Activated naive CD4-positive, alpha-beta T cell treated with Interleukin-2 at 50 U/mL for 16 hours (primary cell): Measurements from ENCODE around the gene RALGDS.

Experiments
- DNase-seq: peaks from one replicate; pipeline ENCODE4 v3.0.0-alpha.2; 2020

The RALGDS gene

GRCh38 chr9:133133681-133134387 is 12.8 kb upstream of the RALGDS start:
- DNase-seq, result peak; percentile 91

GRCh38 chr9:133132174-133132573 is 11.1 kb upstream of the RALGDS start:
- DNase-seq, result no peak

- no peak for DNase-seq
Measured at GRCh38 chr9:133131506-133131905, 10.5 kb upstream of the RALGDS start.

GRCh38 chr9:133130685-133131244 is 9.7 kb upstream of the RALGDS start:
- peak; percentile 59 for DNase-seq

- no peak for DNase-seq
Measured at GRCh38 chr9:133129001-133129795, 8.2 kb upstream of the RALGDS start.

GRCh38 chr9:133128152-133128551 is 7.1 kb upstream of the RALGDS start:
- no peak for DNase-seq

- peak; percentile 72 for DNase-seq
Measured at GRCh38 chr9:133127340-133127981, 6.4 kb upstream of the RALGDS start.

- no peak for DNase-seq
Measured at GRCh38 chr9:133126697-133127339, 5.8 kb upstream of the RALGDS start.

GRCh38 chr9:133125941-133126696 is 5.1 kb upstream of the RALGDS start:
- DNase-seq, result no peak

- DNase-seq, result no peak
Measured at GRCh38 chr9:133124907-133125275, 3.9 kb upstream of the RALGDS start.

GRCh38 chr9:133124123-133124906 is 3.3 kb upstream of the RALGDS start:
- no peak for DNase-seq

GRCh38 chr9:133122935-133123611 is 2.0 kb upstream of the RALGDS start:
- DNase-seq, result no peak

GRCh38 chr9:133122605-133122934 is 1.5 kb upstream of the RALGDS start:
- no peak for DNase-seq

GRCh38 chr9:133121915-133122550 is 993 bp upstream of the RALGDS start:
- DNase-seq, result no peak

- DNase-seq, result no peak
Measured at GRCh38 chr9:133120501-133121197, 391 bp downstream of the RALGDS start.

GRCh38 chr9:133119846-133120500 is 1.1 kb downstream of the RALGDS start:
- DNase-seq, result no peak

GRCh38 chr9:133119103-133119845 is 1.8 kb downstream of the RALGDS start:
- no peak for DNase-seq

- no peak for DNase-seq
Measured at GRCh38 chr9:133118568-133118967, 2.5 kb downstream of the RALGDS start.

GRCh38 chr9:133118179-133118520 is 2.9 kb downstream of the RALGDS start:
- DNase-seq, result no peak
